GM20000 (cell line): ENCODE data around the gene TBX2.
"Not testable (repeated sequence)": the region's sequence is repeated elsewhere in the genome, so short reads cannot be mapped to it uniquely, and the experiment has no call there.

Experiments
- DNase-seq: peaks from one replicate; pipeline ENCODE4 v3.0.0; 2012; ENCODE audit warnings: low spot score
- TF ChIP-seq, protein P1 (sequence below): IDR thresholded peaks from 2 replicates; pipeline ENCODE4 v1.5.1; 2012; ENCODE audit warnings: mild to moderate bottlenecking, control low read depth; ENCODE audit errors: extremely low read depth, missing control alignments

TBX2 gene

GRCh38 chr17:61399131-61400065, at the start of gene TBX2:
Gene TBX2, plus strand, starts transcription at chr17:61399843. Its CDS starts 334 bp downstream, at chr17:61400177.
- peak; percentile 61 for DNase-seq
- TF ChIP-seq, protein P1, sequence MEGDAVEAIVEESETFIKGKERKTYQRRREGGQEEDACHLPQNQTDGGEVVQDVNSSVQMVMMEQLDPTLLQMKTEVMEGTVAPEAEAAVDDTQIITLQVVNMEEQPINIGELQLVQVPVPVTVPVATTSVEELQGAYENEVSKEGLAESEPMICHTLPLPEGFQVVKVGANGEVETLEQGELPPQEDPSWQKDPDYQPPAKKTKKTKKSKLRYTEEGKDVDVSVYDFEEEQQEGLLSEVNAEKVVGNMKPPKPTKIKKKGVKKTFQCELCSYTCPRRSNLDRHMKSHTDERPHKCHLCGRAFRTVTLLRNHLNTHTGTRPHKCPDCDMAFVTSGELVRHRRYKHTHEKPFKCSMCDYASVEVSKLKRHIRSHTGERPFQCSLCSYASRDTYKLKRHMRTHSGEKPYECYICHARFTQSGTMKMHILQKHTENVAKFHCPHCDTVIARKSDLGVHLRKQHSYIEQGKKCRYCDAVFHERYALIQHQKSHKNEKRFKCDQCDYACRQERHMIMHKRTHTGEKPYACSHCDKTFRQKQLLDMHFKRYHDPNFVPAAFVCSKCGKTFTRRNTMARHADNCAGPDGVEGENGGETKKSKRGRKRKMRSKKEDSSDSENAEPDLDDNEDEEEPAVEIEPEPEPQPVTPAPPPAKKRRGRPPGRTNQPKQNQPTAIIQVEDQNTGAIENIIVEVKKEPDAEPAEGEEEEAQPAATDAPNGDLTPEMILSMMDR = no peak

DNA sequence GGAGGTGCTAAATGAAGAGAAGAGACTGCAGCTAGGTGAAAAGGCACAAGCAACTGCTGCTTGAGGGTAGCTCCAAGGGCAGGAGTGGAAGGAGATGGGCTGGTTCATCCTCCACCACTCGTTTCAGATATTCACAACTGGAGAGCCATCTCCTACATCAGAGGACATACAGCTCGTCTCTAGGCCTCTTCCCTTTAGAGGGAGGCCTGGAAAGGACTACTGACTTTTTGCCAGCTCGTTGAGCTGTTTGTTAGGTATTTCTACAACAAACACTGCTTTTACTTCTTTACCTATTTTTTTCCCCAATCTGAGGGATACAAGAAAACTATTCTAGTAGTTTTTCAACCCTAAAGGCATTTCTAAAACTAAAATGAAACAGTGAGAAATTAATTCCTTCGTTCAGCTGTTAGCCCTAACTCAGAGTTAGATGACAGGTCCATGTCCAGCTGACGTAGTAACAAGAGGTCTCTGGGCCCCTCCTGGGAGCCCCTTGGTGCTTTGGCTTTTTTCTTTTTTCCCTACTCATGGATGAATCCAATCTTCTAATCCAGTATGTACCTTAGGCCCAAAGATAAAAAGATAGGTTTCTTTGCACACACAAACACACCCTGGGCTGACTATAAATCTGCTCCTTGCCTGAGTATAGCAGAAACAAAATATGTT, 47.8 kb upstream of the TBX2 start:
- TF ChIP-seq, protein P1 = no peak
- no peak for DNase-seq

- no peak for DNase-seq
- TF ChIP-seq, protein P1 = no peak
Measured at GRCh38 chr17:61352408-61352770, 47.3 kb upstream of the TBX2 start.

- no peak for DNase-seq
- TF ChIP-seq, protein P1 = no peak
Measured at GRCh38 chr17:61352781-61353491, 46.7 kb upstream of the TBX2 start.

GRCh38 chr17:61353615-61354014, 46.0 kb upstream of the TBX2 start:
- no peak for DNase-seq
- TF ChIP-seq, protein P1 = no peak

- TF ChIP-seq, protein P1 = no peak
- no peak for DNase-seq
Measured at GRCh38 chr17:61354895-61355874, 44.5 kb upstream of the TBX2 start.

GRCh38 chr17:61357061-61357460, 42.6 kb upstream of the TBX2 start:
- not testable (repeated sequence) for DNase-seq

GRCh38 chr17:61359513-61359912, 40.1 kb upstream of the TBX2 start:
- not testable (repeated sequence) for DNase-seq
